ENCODE data around the gene STARD3. TPM values are rescaled to one million over a fixed set of nuclear protein-coding genes. Genes with fewer than 3 reads are reported as not detected.
A peak's percentile ranks its signal among the peaks of the same experiment; 100 is the strongest.

STARD3 gene
- total and polyA plus RNA-seq, 2 donors, result 18.2 to 69.4 TPM

DNA sequence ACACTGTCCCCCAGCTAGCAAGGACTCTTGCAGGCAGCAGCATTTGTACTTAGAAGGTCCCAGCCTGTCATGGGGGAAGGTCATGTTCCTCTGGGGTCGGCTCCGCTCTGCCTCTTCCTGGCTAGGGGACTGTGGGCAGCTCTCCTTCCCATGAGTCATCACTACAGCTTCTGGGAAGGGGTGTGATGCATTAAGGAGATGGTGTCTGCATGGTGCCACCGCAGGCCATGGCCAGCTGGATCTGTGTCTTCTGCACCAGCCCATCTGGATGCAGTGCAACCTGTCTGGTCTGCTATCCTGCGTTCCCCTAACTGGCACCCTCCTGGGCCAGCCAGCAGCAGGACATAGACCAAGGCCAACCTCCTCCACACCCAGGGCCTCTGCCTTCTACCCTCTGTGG, 6.3 kb downstream of the STARD3 start:
- Histone ChIP-seq H3K27ac (ENCODE audit: low read depth) (no peak overlapping the region), H3K36me3 (ENCODE audit: insufficient read depth) (no peaks in the 10 kb centered on the region), H3K4me1 (ENCODE audit: insufficient read depth) (no peaks in the 10 kb centered on the region), H3K4me3 (ENCODE audit: low read depth, low read length) (no peak overlapping the region)
- no peak for DNase-seq (ENCODE audit: extremely low spot score)
- WGBS, result 78% methylated on average over 4 of the region's 4 CpGs

DNA sequence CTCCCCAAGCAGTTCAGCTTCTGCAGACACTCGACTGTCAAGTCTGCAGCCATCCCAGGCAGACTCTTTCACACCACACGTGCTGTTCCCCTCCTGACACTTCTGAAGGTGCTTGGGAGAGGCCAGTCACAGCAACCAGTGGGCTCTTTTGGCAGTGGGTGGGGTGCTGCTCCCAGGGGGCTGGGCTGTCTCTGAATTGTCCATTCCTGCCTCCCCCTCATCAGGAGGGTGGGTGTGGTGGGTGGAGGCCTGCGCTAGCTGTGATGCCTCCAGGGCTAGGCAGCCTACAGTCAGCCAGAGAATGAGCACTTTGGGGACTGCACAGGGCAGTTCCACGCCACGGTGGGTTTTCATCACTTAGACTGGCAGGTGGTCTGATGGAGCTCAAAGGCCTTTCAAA, 10.3 kb downstream of the STARD3 start:
- H3K4me3 ChIP-seq (ENCODE audit: low read depth, low read length), result no peak overlapping the region
- no peak for DNase-seq (ENCODE audit: extremely low spot score)
- no peaks in the 10 kb centered on the region for H3K36me3 ChIP-seq (ENCODE audit: insufficient read depth)
- WGBS, result 75% methylated on average over 5 of the region's 5 CpGs
- no peaks in the 10 kb centered on the region for H3K4me1 ChIP-seq (ENCODE audit: insufficient read depth)
- no peak overlapping the region for H3K27ac ChIP-seq (ENCODE audit: low read depth)

DNA sequence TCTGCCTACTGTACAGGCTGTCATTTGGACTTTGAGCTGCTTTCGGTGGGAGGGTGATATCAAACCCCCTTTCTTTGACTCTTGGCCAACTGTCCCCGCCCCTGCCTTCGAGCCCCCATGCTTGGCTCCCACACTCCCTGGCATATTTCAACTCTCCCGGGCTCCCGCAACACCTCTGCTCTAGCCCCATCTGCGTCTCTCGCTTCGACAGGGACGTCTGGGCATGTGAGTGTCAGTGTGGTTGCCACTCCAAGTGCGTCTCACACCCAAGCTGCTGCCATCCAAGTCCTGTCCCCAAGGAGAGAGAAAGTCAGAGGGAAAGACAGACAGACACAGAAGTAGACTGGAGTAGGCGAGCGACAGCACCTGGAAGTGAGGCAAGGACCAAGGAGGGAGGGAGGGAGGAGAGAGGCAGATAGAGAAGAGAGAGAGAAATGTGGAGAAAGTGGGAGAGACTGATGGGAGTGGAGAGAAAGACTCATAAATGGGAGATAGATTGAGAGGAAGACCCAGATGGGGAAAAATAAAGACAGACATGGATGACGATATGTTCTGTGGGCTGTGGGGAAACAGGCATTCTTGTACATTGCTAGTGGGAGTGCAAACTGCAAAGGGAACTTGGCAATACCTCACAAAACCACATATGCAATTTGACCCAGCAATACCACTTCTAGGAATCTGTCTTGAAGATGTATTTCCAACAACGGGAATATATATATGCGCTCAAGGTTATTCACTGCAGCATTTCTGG, 11.8 kb downstream of the STARD3 start:
- no peak overlapping the region for H3K27ac ChIP-seq (ENCODE audit: low read depth)
- no peaks in the 10 kb centered on the region for H3K36me3 ChIP-seq (ENCODE audit: insufficient read depth)
- DNase-seq (ENCODE audit: extremely low spot score), result no peak
- H3K4me1 ChIP-seq (ENCODE audit: insufficient read depth), result no peaks in the 10 kb centered on the region
- no peak overlapping the region for H3K4me3 ChIP-seq (ENCODE audit: low read depth, low read length)
- WGBS, result 86% methylated on average over 15 of the region's 15 CpGs

DNA sequence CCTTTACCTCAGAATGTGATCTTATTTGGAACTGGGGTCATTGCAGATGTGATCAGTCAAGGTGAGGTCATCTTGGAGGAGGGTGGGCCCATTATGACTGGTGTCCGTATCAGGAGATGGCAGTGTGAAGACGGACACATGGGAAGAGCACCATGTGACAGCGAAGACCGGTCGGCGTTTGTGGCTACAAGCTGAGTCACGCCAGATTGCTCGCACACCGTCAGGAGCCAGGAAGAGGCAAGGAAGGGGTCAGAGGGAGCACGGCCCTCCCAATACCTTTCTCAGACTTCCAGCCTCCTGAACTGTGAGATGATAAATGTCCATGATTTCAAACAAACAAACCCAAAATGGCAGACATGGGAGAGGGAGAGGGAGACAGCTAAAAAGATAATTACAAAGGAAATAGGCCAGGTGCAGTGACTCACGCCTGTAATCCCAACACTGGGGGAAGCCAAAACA, 13.2 kb downstream of the STARD3 start:
- Histone ChIP-seq H3K4me1 (ENCODE audit: insufficient read depth) (no peaks in the 10 kb centered on the region), H3K27ac (ENCODE audit: low read depth) (no peak overlapping the region), H3K4me3 (ENCODE audit: low read depth, low read length) (no peak overlapping the region), H3K36me3 (ENCODE audit: insufficient read depth) (no peaks in the 10 kb centered on the region)
- 86% methylated on average over 11 of the region's 11 CpGs for WGBS
- DNase-seq (ENCODE audit: extremely low spot score), result no peak

DNA sequence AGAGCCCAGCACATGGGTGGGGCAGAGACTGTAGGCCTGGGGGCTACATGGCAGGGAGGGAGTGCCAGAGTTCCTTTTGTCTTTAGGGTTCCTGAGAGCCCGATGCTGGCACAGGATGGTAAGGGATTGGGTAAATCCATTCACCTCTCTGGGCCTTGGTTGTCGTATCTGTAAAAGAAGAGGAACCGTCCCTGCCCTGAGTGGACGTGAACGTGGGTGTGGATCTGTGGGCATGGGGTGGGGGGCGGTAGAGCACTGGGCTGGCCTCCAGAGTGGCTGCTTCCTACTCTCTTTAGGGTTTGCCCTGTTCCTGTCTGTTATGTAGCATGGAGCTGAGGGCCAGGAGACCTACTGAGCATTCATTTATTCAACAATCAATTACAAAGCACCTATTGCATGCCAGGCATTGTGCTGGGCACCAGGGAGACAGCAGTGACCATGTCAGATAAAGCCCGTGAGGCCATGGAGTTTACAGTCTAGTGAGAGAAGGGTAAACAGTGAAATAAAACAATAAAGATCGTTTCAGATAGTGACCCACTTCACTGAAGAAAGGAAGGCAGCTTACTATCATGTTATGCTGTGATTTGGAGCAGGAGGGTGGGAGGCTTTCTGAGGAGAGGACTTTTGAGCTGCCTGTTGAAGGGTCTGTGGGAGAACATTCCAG, 15.1 kb downstream of the STARD3 start:
- Histone ChIP-seq H3K27ac (ENCODE audit: low read depth) (no peak overlapping the region), H3K4me3 (ENCODE audit: low read depth, low read length) (no peak overlapping the region), H3K36me3 (ENCODE audit: insufficient read depth) (no peaks in the 10 kb centered on the region), H3K4me1 (ENCODE audit: insufficient read depth) (no peaks in the 10 kb centered on the region)
- 54% methylated on average over 8 of the region's 8 CpGs for WGBS
- DNase-seq (ENCODE audit: extremely low spot score), result no peak

DNA sequence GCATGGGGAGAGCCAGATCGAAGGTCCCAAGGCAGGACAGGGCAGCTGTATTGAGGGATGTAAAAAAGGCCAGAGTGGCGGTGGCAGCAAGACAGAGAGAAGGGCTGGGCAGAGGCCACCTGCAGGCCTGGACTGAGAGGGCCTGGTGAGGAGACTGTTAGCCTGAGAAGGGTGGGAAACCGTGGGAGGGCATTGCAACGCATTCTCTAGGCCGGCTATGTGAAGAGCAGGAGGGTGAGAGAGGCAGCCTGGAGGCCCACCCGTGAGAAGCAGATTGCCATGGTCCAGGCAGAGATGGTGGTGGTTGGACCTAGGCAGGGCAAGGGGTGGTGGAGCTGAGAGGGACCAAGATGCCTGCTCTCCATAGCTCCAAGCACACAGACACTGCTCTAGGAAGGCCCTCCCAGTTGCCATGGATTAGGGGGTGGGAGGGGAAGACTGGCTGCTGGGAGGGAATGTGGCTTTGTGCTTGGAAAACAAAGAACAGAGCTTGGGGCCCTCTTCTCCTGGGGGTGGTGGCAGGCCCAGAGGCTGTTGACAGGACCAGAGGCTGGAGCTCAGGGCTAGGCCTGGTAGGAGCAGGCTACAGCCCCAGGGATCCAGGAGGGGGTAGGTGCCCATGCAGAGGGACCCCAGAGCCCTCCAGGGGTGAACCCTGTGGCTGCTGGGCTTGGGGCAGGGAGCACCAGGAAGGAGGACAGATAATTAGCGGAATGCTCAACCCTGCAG, 15.8 kb downstream of the STARD3 start:
- H3K4me1 ChIP-seq (ENCODE audit: insufficient read depth), result no peaks in the 10 kb centered on the region
- H3K4me3 ChIP-seq (ENCODE audit: low read depth, low read length), result no peak overlapping the region
- no peak overlapping the region for H3K27ac ChIP-seq (ENCODE audit: low read depth)
- DNase-seq (ENCODE audit: extremely low spot score), result no peak
- WGBS, result 52% methylated on average over 7 of the region's 7 CpGs
- H3K36me3 ChIP-seq (ENCODE audit: insufficient read depth), result no peaks in the 10 kb centered on the region

DNA sequence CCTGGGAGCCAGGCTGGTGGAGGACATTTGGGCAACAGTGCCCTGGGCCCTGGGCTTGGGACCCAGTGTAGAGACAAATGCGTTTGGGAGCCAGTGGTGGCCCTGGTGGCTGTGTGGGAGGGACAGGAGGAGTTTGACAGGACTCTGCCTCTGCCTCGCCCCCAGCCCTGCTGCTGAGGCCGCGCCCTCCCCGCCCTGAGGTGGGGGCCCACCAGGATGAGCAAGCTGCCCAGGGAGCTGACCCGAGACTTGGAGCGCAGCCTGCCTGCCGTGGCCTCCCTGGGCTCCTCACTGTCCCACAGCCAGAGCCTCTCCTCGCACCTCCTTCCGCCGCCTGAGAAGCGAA, 16.3 kb downstream of the STARD3 start:
- DNase-seq (ENCODE audit: extremely low spot score), result no peak
- no peak overlapping the region for H3K27ac ChIP-seq (ENCODE audit: low read depth)
- no peaks in the 10 kb centered on the region for H3K36me3 ChIP-seq (ENCODE audit: insufficient read depth)
- H3K4me3 ChIP-seq (ENCODE audit: low read depth, low read length), result no peak overlapping the region
- WGBS, result 80% methylated on average over 12 of the region's 12 CpGs
- no peaks in the 10 kb centered on the region for H3K4me1 ChIP-seq (ENCODE audit: insufficient read depth)

DNA sequence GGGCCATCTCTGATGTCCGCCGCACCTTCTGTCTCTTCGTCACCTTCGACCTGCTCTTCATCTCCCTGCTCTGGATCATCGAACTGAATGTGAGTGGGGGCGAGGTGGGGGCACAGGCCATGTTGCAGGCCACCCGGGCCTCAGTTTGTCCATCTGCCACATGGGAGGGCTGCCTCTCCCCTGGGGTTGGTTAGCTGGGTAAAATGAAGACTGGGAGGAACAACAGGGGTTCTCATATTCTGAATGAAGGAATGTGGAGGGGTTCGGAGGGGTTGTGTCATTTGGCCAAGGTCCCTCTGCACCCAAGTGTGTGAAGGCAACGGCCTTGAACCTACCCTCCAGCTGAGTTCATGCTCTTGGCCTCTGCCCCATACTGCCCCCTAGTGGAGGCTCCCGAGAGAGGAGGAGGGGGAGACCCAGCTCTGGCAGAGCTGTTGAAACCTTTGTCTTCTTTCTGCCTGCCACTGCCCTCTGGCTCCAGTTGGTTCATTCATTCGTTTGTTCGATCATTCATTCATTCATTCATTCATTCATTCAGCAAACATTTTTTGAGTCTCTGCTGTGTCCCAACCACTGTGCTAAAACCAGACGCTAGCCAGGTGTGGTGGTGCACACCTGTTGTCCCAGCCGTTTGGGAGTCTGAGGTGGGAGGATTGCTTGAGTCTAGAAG, 16.9 kb downstream of the STARD3 start:
- Histone ChIP-seq H3K27ac (ENCODE audit: low read depth) (no peak overlapping the region), H3K4me3 (ENCODE audit: low read depth, low read length) (no peak overlapping the region), H3K4me1 (ENCODE audit: insufficient read depth) (no peaks in the 10 kb centered on the region), H3K36me3 (ENCODE audit: insufficient read depth) (peaks cover 3% of the 10 kb centered on the region)
- 73% methylated on average over 14 of the region's 14 CpGs for WGBS
- no peak for DNase-seq (ENCODE audit: extremely low spot score)

DNA sequence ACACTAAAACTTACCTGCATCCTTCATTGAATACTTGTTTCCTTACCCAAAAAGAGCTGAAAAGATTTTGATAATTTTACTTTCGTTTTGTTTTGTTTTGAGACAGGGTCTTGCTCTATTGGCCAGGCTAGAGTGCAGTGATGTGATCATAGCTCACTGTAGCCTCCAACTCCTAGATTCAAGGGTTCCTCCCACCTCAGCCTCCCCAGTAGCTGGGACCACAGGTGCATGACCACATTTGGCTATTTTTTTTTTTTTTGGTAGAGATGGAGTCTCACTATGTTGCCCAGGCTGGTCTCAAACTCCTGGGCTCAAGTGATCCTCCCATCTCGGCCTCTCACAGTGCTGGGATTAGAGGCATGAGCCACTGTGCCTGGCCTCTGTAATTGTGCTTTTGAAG, 18.2 kb downstream of the STARD3 start:
- H3K27ac ChIP-seq (ENCODE audit: low read depth), result no peak overlapping the region
- DNase-seq (ENCODE audit: extremely low spot score), result no peak
- WGBS, result 86% methylated on average over 2 of the region's 2 CpGs
- peaks cover 3% of the 10 kb centered on the region for H3K36me3 ChIP-seq (ENCODE audit: insufficient read depth)
- H3K4me3 ChIP-seq (ENCODE audit: low read depth, low read length), result no peak overlapping the region
- no peaks in the 10 kb centered on the region for H3K4me1 ChIP-seq (ENCODE audit: insufficient read depth)

DNA sequence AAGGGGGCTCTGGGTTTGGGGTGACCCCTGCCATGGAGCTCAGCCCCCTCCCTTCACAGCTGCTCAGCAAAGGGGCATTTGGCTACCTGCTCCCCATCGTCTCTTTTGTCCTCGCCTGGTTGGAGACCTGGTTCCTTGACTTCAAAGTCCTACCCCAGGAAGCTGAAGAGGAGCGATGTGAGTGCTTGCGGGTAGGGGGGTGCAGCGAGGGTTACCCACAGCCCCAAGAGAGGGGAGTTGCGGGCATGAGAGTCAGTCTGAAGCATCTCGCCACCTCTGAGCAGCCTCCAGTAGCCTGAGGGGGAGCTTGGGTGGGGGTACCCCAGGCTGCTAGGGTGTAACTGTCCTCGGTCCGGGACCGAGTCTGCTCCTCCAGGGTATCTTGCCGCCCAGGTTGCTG, 21.4 kb downstream of the STARD3 start:
- Histone ChIP-seq H3K27ac (ENCODE audit: low read depth) (no peak overlapping the region), H3K4me3 (ENCODE audit: low read depth, low read length) (no peak overlapping the region), H3K36me3 (ENCODE audit: insufficient read depth) (peaks cover 3% of the 10 kb centered on the region), H3K4me1 (ENCODE audit: insufficient read depth) (no peaks in the 10 kb centered on the region)
- DNase-seq (ENCODE audit: extremely low spot score), result no peak
- WGBS, result 94% methylated on average over 11 of the region's 11 CpGs

DNA sequence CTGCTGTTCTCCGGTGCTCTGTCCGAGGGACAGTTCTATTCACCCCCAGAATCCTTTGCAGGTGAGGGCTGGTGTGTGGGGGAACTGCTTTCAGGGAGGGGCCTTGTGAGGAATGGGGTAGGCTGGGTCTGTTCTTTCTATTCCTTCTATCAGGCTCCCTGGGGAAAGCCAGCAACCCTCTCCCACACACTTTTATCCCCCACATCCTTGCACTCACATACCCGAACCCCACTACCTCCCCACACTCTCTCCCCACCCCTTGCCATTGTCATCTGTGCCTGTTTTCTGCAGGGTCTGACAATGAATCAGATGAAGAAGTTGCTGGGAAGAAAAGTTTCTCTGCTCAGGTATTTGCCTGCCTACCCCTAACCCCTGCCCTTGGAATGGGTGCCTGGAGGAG, 21.8 kb downstream of the STARD3 start:
- peaks cover 3% of the 10 kb centered on the region for H3K36me3 ChIP-seq (ENCODE audit: insufficient read depth)
- no peak for DNase-seq (ENCODE audit: extremely low spot score)
- no peak overlapping the region for H3K4me3 ChIP-seq (ENCODE audit: low read depth, low read length)
- no peak overlapping the region for H3K27ac ChIP-seq (ENCODE audit: low read depth)
- 83% methylated on average over 3 of the region's 3 CpGs for WGBS
- H3K4me1 ChIP-seq (ENCODE audit: insufficient read depth), result no peaks in the 10 kb centered on the region

DNA sequence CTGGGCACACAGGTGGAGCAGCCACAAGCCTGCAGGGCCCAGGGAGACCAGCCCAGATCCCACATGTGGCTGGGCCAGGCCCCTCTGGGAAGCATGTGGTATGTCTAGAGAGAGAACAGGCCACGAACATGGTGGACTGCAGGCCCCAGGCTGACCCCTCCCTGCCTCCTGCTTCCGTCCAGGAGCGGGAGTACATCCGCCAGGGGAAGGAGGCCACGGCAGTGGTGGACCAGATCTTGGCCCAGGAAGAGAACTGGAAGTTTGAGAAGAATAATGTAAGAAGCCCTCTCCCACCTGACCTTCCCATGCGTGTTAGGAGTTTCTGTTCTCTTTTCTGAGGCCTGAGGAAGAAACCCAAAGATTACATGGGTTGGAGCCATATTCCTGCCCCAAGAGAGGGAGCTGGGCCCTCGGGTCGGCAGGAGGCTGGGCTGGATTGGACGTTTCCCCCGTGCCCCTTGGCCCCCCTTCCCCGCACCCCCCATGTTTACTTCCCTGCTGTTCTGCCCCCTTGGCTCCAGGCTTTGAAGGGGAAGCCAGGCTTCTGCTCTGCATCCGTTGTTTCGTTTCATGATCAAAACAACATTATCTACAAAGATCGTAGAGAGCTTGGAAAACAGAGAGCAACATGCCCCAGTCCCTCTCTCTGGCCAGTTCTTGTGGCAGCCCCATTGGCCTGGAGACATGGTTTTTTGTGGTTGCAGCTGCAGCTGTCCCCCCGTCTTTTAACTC, 22.5 kb downstream of the STARD3 start:
- no peak for DNase-seq (ENCODE audit: extremely low spot score)
- peak overlapping the region; percentile 59 for H3K27ac ChIP-seq (ENCODE audit: low read depth)
- no peak overlapping the region for H3K4me3 ChIP-seq (ENCODE audit: low read depth, low read length)
- H3K36me3 ChIP-seq (ENCODE audit: insufficient read depth), result peaks cover 3% of the 10 kb centered on the region
- 57% methylated on average over 15 of the region's 15 CpGs for WGBS
- H3K4me1 ChIP-seq (ENCODE audit: insufficient read depth), result no peaks in the 10 kb centered on the region

DNA sequence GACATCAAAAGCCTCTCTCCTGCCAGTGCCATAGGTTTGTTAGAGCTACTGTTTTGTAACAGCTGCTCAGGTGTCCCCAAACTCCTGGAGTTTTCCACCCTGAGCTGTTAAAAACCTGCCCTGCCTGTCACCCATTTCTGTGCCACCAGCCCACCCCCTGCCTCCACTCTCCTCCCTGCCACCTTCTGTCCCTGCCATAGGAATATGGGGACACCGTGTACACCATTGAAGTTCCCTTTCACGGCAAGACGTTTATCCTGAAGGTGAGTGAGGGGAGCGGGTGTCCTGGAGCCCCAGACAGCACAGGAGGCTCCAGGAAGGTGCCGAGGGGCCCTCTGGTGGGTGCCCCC, 23.0 kb downstream of the STARD3 start:
- H3K27ac ChIP-seq (ENCODE audit: low read depth), result peak overlapping the region; percentile 59
- no peak for DNase-seq (ENCODE audit: extremely low spot score)

More for the DNA sequence above, 23.0 kb downstream of the STARD3 start:
- Histone ChIP-seq H3K4me3 (ENCODE audit: low read depth, low read length) (no peak overlapping the region), H3K36me3 (ENCODE audit: insufficient read depth) (peaks cover 3% of the 10 kb centered on the region), H3K4me1 (ENCODE audit: insufficient read depth) (no peaks in the 10 kb centered on the region)
- WGBS, result 74% methylated on average over 5 of the region's 5 CpGs

All from urinary bladder (tissue), 4 donors.